GM12878 (cell line): ENCODE data around the gene RSRP1. TPM values are rescaled to one million over a fixed set of nuclear protein-coding genes. Genes with fewer than 3 reads are reported as not detected.
"Not testable (repeated sequence)": the region's sequence is repeated elsewhere in the genome, so short reads cannot be mapped to it uniquely, and the experiment has no call there.

ENCODE experiments used
- ATAC-seq: fragments of 200-7000 bp; cut with Tn5 transposase; 3 replicates; pipeline ENCODE4 v1.9.1; 2020; ENCODE audit warnings: mild to moderate bottlenecking, moderate library complexity
- BruUV-seq: library from RNA; stranded (reverse); fragments of 400-500 nt; replicated peaks from 2 replicates; lab custom pipeline; 2021; lab: Mats Ljungman, UMichigan
- CTCF ChIA-PET: fragments of 300-600 bp; sonication (Branson Sonifier 250); formaldehyde crosslinking; extraction: SDS; loops from one replicate; lab custom pipeline; 2021; ENCODE audit warnings: inconsistent platforms; lab: Yijun Ruan, JAX
- POLR2A ChIA-PET: fragments of 350-600 bp; formaldehyde crosslinking; extraction: SDS; loops from one replicate; lab custom pipeline; 2021; ENCODE audit warnings: inconsistent platforms; lab: Charles Lee
- RAD21 ChIA-PET: fragments of 300-600 bp; sonication (Branson Sonifier 250); formaldehyde crosslinking; loops from one replicate; lab custom pipeline; 2023; ENCODE audit warnings: antibody characterized with exemption; ENCODE audit not compliant: unreplicated experiment; lab: Charles Lee
- SMC1A ChIA-PET: fragments of 300-600 bp; sonication (Branson Sonifier 250); formaldehyde crosslinking; loops from one replicate; lab custom pipeline; 2023; ENCODE audit not compliant: unreplicated experiment, uncharacterized antibody; lab: Charles Lee
- DNase-seq: peaks from one replicate; pipeline ENCODE4 v3.0.0-alpha.2; 2011; ENCODE audit warnings: low read depth, low spot score
- FAIRE-seq: peaks from 3 replicates; lab custom pipeline; 2011; peaks lifted over from hg19 to GRCh38; lab: Jason Lieb, UNC
- H2AFZ ChIP-seq: 2 replicates; pipeline ENCODE4 v1.6.0; 2011; ENCODE audit warnings: low read depth, low read length, control low read depth; ENCODE audit not compliant: control insufficient read depth
- H3K27ac ChIP-seq: 2 replicates; pipeline ENCODE4 v1.5.1; 2011; ENCODE audit warnings: control low read depth; ENCODE audit not compliant: control insufficient read depth, insufficient read depth
- H3K27me3 ChIP-seq, 2 experiments: replicated peaks in 1 of 2; 2 replicates each; pipeline versions ENCODE4 v1.6.0 to v1.6.1; 2011; ENCODE audit warnings: low read length in 1 of 2; ENCODE audit not compliant: control insufficient read depth in 2 of 2, insufficient read depth in 2 of 2
- H3K36me3 ChIP-seq, 2 experiments: 2 replicates each; pipeline ENCODE4 v1.5.1; 2011; ENCODE audit warnings: low read length in 1 of 2; ENCODE audit not compliant: control insufficient read depth in 2 of 2, insufficient read depth in 2 of 2
- H3K4me1 ChIP-seq: 2 replicates; pipeline ENCODE4 v1.6.1; 2011; ENCODE audit warnings: mild to moderate bottlenecking, low read length, moderate library complexity, mixed read lengths; ENCODE audit not compliant: control insufficient read depth, insufficient read depth
- H3K4me2 ChIP-seq: 2 replicates; pipeline ENCODE4 v1.6.0; 2011; ENCODE audit warnings: control low read depth; ENCODE audit not compliant: control insufficient read depth, insufficient read depth
- H3K4me3 ChIP-seq: fragments of 200-600 bp; sonication (generic); 2 replicates; pipeline ENCODE4 v1.5.1; 2016
- H3K79me2 ChIP-seq: 2 replicates; pipeline ENCODE4 v1.6.0; 2011; ENCODE audit warnings: low read length; ENCODE audit not compliant: control insufficient read depth, insufficient read depth
- H3K9ac ChIP-seq: 2 replicates; pipeline ENCODE4 v1.8.0; 2011; ENCODE audit warnings: low read length, control low read depth, mixed read lengths; ENCODE audit not compliant: control insufficient read depth, insufficient read depth
- H3K9me3 ChIP-seq: replicated peaks from 3 replicates; pipeline ENCODE4 v1.5.1; 2011; ENCODE audit warnings: mild to moderate bottlenecking, low read length; ENCODE audit not compliant: control insufficient read depth, insufficient read depth
- H4K20me1 ChIP-seq: 2 replicates; pipeline ENCODE4 v1.6.0; 2011; ENCODE audit not compliant: control insufficient read depth, insufficient read depth
- WGBS: methylation state at CpG from one replicate; pipeline ENCODE4 v1.1.6; 2016; ENCODE audit warnings: low lambda C conversion rate; ENCODE audit not compliant: insufficient replicate concordance, insufficient coverage; ENCODE audit errors: missing lambda C conversion rate; 5-methylcytosine and 5-hydroxymethylcytosine counted together
- in situ Hi-C: fragments of 300-500 bp; cut with MboI; formaldehyde crosslinking; loops from 9 replicates; pipeline ENCODE4 v1.14.3; 2018; ENCODE audit warnings: mixed read lengths
- intact Hi-C: fragments of 100-400 bp; cut with micrococcal nuclease; formaldehyde crosslinking; loops from one replicate; pipeline ENCODE4 v1.14.2; 2022; ENCODE audit not compliant: unreplicated experiment
- polyA plus RNA-seq, 11 experiments: library from polyadenylated mRNA; depleted of rRNA in 4 of 11; unstranded in 6 of 11; stranded (reverse) in 5 of 11; fragments of >200 nt; fragmentation: Nextera tagmentation in 4 of 11; fragmentation: Illumina TruSeq in 1 of 11; extraction: Ambion mirVana in 4 of 11; extraction: Trizol in 1 of 11; gene quantifications; 1 replicate in 1 of 11; 2 replicates in 10 of 11; pipeline versions ENCODE4 v1.2.1 to v1.2.3, GENCODE V29; 2011 to 2016; ENCODE audit warnings: inconsistent platforms in 2 of 11, missing spikeins in 2 of 11, low read depth in 1 of 11
- total RNA-seq, 4 experiments: library from RNA; depleted of rRNA in 3 of 4; stranded (reverse); fragments of >200 nt in 3 of 4; fragmentation: Illumina TruSeq in 1 of 4; extraction: Trizol in 1 of 4; gene quantifications; 2 replicates each; pipeline versions ENCODE4 v1.2.1 to v1.2.3, GENCODE V29; 2013 to 2021

The RSRP1 gene
- total and polyA plus RNA-seq, 10 of the 15 experiments (the other 5 are each of a cell fraction or from before 2014, with no cell fraction given): 23.5 to 128 (median 90.0) TPM

DNA sequence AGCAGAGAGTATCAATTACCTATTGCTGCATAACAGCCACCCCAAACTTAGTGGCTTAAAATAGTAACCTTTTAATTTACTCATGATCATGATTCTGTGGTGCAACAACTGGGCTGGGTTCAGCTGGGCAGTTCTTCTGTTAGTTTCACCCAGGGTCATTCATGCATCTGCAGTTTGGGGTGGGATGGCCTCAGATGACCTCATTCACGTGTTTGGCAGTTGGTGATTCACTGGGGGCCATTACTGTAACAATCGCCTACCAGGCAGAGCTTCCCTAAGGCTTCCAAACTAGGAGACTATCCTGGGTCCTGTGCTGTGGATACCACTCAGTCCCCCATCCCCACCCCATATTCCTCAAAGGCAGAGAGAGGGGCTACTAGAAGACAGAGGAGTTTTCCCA lies 31.1 kb upstream of the RSRP1 start:
- CTCF ChIA-PET, DNase-seq, H3K4me1 ChIP-seq, BruUV-seq, H3K27me3 ChIP-seq, H3K36me3 ChIP-seq, H3K4me3 ChIP-seq, H2AFZ ChIP-seq, POLR2A ChIA-PET, H3K4me2 ChIP-seq, H4K20me1 ChIP-seq, H3K9me3 ChIP-seq, intact Hi-C loops, H3K79me2 ChIP-seq, ATAC-seq, FAIRE-seq, SMC1A ChIA-PET, RAD21 ChIA-PET, in situ Hi-C loops, H3K27ac ChIP-seq, H3K9ac ChIP-seq: not testable (repeated sequence)
- WGBS: 0% methylated on average over 2 of the region's 2 CpGs

DNA sequence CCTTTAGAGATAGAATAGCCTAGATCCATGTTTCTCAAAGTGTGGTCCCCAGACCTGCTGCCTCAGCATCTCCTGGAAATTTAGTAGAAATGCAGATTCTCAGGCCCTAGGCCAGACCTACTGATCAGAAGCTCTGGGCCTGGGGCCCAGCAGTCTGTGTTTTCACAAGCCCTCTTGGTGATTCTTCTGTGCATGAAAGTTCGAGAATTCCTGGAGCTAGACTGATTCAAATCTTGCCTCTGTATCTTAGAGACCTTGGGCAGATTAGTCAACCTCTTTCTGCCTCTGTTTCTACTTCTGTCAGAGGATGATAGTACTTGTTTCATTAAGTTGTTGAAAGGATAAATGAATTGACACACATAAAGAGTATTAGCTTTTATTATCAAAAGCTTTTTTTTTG lies 30.0 kb upstream of the RSRP1 start:
- H3K36me3 ChIP-seq, ATAC-seq, H3K4me2 ChIP-seq, H4K20me1 ChIP-seq, POLR2A ChIA-PET, H3K79me2 ChIP-seq, intact Hi-C loops, H3K9me3 ChIP-seq, H2AFZ ChIP-seq, FAIRE-seq, DNase-seq, BruUV-seq, H3K27me3 ChIP-seq, H3K27ac ChIP-seq, SMC1A ChIA-PET, RAD21 ChIA-PET, H3K4me1 ChIP-seq, H3K4me3 ChIP-seq, in situ Hi-C loops, CTCF ChIA-PET, H3K9ac ChIP-seq: not testable (repeated sequence)
- WGBS: 0% methylated on average over 1 of the region's 1 CpG

DNA sequence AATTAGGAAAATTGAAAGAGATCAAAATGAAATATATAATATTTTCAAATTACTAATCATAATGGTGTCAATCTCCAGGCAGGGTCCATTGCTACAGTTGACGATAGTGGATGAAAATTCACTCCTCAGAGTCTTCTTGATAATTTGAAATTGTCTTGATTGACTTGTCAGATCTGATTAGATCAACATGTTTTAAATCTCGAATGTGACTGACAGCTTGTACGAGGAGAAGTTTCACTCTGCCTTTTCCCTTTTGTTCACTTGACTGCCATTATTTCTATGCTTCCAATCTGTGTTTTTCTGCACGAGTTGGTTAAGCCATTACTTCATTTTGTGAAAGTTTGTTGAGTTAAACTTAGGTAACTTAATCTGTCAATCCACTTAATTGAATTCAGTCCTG lies 28.4 kb upstream of the RSRP1 start:
- H3K9ac ChIP-seq, H3K79me2 ChIP-seq, CTCF ChIA-PET, H3K4me3 ChIP-seq, POLR2A ChIA-PET, H3K36me3 ChIP-seq, RAD21 ChIA-PET, ATAC-seq, H3K4me2 ChIP-seq, FAIRE-seq, BruUV-seq, in situ Hi-C loops, H3K27ac ChIP-seq, H3K4me1 ChIP-seq, SMC1A ChIA-PET, H3K9me3 ChIP-seq, intact Hi-C loops, H3K27me3 ChIP-seq, H4K20me1 ChIP-seq, H2AFZ ChIP-seq, DNase-seq: not testable (repeated sequence)
- 44% methylated on average over 4 of the region's 4 CpGs for WGBS

GRCh38 chr1:25272238-25272637 lies 25.0 kb upstream of the RSRP1 start, which contains the start of gene RHD:
Gene RHD, plus strand, starts transcription at chr1:25272509. Its CDS starts 39 bp downstream, at chr1:25272548.
- H3K9me3 ChIP-seq, H3K27me3 ChIP-seq, H3K4me1 ChIP-seq, SMC1A ChIA-PET, H4K20me1 ChIP-seq, H3K4me2 ChIP-seq, H3K4me3 ChIP-seq, CTCF ChIA-PET, BruUV-seq, RAD21 ChIA-PET, ATAC-seq, H3K27ac ChIP-seq, H3K9ac ChIP-seq, DNase-seq, intact Hi-C loops, in situ Hi-C loops, H3K36me3 ChIP-seq, H2AFZ ChIP-seq, H3K79me2 ChIP-seq, FAIRE-seq, POLR2A ChIA-PET: not testable (repeated sequence)
- WGBS: 88% methylated on average over 5 of the region's 8 CpGs
